Measurements from ENCODE around the gene ACTL7B.

ACTL7B gene

GRCh38 chr9:108869092-108869725, 13.4 kb upstream of the ACTL7B start:
- Histone ChIP-seq H3K27me3 (ENCODE audit: insufficient read depth, poor library complexity, severe bottlenecking) (no peaks in the 10 kb centered on the region), H3K27ac (replicated peaks) (no peak overlapping the region), H3K4me3 (replicated peaks; ENCODE audit: insufficient read depth, low read length) (no peak overlapping the region)
- no peak for DNase-seq (ENCODE audit: low read depth in 1 of 2, low spot score in 1 of 2)
- TF ChIP-seq GABPA (IDR thresholded peaks at IDR 0.05; ENCODE audit: low read depth) (no peak), POLR2AphosphoS5 (IDR thresholded peaks at IDR 0.05; ENCODE audit: low read depth) (no peak), SPI1 (IDR thresholded peaks at IDR 0.05; ENCODE audit: borderline replicate concordance, low read depth) (no peak)
- TF ChIP-seq, protein P1, sequence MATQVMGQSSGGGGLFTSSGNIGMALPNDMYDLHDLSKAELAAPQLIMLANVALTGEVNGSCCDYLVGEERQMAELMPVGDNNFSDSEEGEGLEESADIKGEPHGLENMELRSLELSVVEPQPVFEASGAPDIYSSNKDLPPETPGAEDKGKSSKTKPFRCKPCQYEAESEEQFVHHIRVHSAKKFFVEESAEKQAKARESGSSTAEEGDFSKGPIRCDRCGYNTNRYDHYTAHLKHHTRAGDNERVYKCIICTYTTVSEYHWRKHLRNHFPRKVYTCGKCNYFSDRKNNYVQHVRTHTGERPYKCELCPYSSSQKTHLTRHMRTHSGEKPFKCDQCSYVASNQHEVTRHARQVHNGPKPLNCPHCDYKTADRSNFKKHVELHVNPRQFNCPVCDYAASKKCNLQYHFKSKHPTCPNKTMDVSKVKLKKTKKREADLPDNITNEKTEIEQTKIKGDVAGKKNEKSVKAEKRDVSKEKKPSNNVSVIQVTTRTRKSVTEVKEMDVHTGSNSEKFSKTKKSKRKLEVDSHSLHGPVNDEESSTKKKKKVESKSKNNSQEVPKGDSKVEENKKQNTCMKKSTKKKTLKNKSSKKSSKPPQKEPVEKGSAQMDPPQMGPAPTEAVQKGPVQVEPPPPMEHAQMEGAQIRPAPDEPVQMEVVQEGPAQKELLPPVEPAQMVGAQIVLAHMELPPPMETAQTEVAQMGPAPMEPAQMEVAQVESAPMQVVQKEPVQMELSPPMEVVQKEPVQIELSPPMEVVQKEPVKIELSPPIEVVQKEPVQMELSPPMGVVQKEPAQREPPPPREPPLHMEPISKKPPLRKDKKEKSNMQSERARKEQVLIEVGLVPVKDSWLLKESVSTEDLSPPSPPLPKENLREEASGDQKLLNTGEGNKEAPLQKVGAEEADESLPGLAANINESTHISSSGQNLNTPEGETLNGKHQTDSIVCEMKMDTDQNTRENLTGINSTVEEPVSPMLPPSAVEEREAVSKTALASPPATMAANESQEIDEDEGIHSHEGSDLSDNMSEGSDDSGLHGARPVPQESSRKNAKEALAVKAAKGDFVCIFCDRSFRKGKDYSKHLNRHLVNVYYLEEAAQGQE (IDR thresholded peaks at IDR 0.05; ENCODE audit: insufficient replicate concordance, low read depth), result no peak
- TF ChIP-seq, protein P2, sequence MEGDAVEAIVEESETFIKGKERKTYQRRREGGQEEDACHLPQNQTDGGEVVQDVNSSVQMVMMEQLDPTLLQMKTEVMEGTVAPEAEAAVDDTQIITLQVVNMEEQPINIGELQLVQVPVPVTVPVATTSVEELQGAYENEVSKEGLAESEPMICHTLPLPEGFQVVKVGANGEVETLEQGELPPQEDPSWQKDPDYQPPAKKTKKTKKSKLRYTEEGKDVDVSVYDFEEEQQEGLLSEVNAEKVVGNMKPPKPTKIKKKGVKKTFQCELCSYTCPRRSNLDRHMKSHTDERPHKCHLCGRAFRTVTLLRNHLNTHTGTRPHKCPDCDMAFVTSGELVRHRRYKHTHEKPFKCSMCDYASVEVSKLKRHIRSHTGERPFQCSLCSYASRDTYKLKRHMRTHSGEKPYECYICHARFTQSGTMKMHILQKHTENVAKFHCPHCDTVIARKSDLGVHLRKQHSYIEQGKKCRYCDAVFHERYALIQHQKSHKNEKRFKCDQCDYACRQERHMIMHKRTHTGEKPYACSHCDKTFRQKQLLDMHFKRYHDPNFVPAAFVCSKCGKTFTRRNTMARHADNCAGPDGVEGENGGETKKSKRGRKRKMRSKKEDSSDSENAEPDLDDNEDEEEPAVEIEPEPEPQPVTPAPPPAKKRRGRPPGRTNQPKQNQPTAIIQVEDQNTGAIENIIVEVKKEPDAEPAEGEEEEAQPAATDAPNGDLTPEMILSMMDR (IDR thresholded peaks at IDR 0.05; ENCODE audit: insufficient read depth, low read length), result no peak

- TF ChIP-seq GABPA (IDR thresholded peaks at IDR 0.05; ENCODE audit: low read depth) (no peak), POLR2AphosphoS5 (IDR thresholded peaks at IDR 0.05; ENCODE audit: low read depth) (no peak), SPI1 (IDR thresholded peaks at IDR 0.05; ENCODE audit: borderline replicate concordance, low read depth) (no peak)
- TF ChIP-seq, protein P1 (IDR thresholded peaks at IDR 0.05; ENCODE audit: insufficient replicate concordance, low read depth), result no peak
- TF ChIP-seq, protein P2 (IDR thresholded peaks at IDR 0.05; ENCODE audit: insufficient read depth, low read length), result no peak
- Histone ChIP-seq H3K27ac (replicated peaks) (no peak overlapping the region), H3K4me3 (replicated peaks; ENCODE audit: insufficient read depth, low read length) (no peak overlapping the region), H3K27me3 (ENCODE audit: insufficient read depth, poor library complexity, severe bottlenecking) (no peaks in the 10 kb centered on the region)
- DNase-seq (ENCODE audit: low read depth in 1 of 2, low spot score in 1 of 2), result no peak
Measured at GRCh38 chr9:108867829-108868228, 12.0 kb upstream of the ACTL7B start.

- no peaks in the 10 kb centered on the region for H3K27me3 ChIP-seq (ENCODE audit: insufficient read depth, poor library complexity, severe bottlenecking)
- no peak for DNase-seq (ENCODE audit: low read depth in 1 of 2, low spot score in 1 of 2)
- no peak overlapping the region for H3K4me3 ChIP-seq (replicated peaks; ENCODE audit: insufficient read depth, low read length)
- H3K27ac ChIP-seq (replicated peaks), result no peak overlapping the region
- TF ChIP-seq GABPA (IDR thresholded peaks at IDR 0.05; ENCODE audit: low read depth), result no peak
- TF ChIP-seq SPI1 (IDR thresholded peaks at IDR 0.05; ENCODE audit: borderline replicate concordance, low read depth), result no peak
- TF ChIP-seq, protein P1 (IDR thresholded peaks at IDR 0.05; ENCODE audit: insufficient replicate concordance, low read depth), result no peak
- TF ChIP-seq, protein P2 (IDR thresholded peaks at IDR 0.05; ENCODE audit: insufficient read depth, low read length), result no peak
- no peak for TF ChIP-seq POLR2AphosphoS5 (IDR thresholded peaks at IDR 0.05; ENCODE audit: low read depth)
Measured at GRCh38 chr9:108867116-108867515, 11.3 kb upstream of the ACTL7B start.
